SK-N-SH treated with all-trans-retinoic acid at 6 μM for 48 hours (cell line): Measurements from ENCODE around the gene FZD2.

Experiments
- PATZ1 ChIP-seq: fragments of 250-450 bp; sonication (Bioruptor Pico); IDR thresholded peaks from 2 replicates; pipeline ENCODE4 v1.8.0; 2020; ENCODE audit warnings: mild to moderate bottlenecking, moderate library complexity, borderline replicate concordance
- POU6F1 ChIP-seq: fragments of 250-450 bp; sonication (Bioruptor Pico); IDR thresholded peaks from 2 replicates; pipeline ENCODE4 v1.8.0; 2021; ENCODE audit warnings: low read depth, mild to moderate bottlenecking, moderate library complexity, borderline replicate concordance
- TOX ChIP-seq: fragments of 250-450 bp; sonication (Bioruptor Pico); IDR thresholded peaks from 2 replicates; pipeline ENCODE4 v1.8.0; 2021; ENCODE audit warnings: mild to moderate bottlenecking, moderate library complexity, borderline replicate concordance
- ZFP30 ChIP-seq: fragments of 450-650 bp; formaldehyde crosslinking; IDR thresholded peaks from 2 replicates; pipeline ENCODE4 v1.5.0; 2022; ENCODE audit warnings: mild to moderate bottlenecking, moderate library complexity
- ZNF565 ChIP-seq: fragments of 450-650 bp; formaldehyde crosslinking; conservative IDR thresholded peaks from 2 replicates; pipeline ENCODE4 v1.5.0; 2020; ENCODE audit warnings: low read depth, mild to moderate bottlenecking, moderate library complexity

- no peak for TF ChIP-seq TOX (CRISPR knock-in tag)
- no peak for TF ChIP-seq ZNF565 (CRISPR knock-in tag)
- TF ChIP-seq ZFP30 (CRISPR knock-in tag): no peak
- TF ChIP-seq PATZ1: no peak
- TF ChIP-seq POU6F1: no peak
These were observed 1.0 kb downstream of the FZD2 start for GRCh38 chr17:44558334-44558709.
